Endothelial cell of umbilical vein (primary cell): ENCODE data around the gene MAPRE2.

ENCODE experiments used
- EZH2 ChIP-seq: IDR thresholded peaks from 2 replicates; pipeline ENCODE4 v1.6.1; 2012; ENCODE audit warnings: borderline replicate concordance, low read depth, mild to moderate bottlenecking, moderate library complexity, low read length, inconsistent platforms; ENCODE audit not compliant: severe bottlenecking
- FOS ChIP-seq: IDR thresholded peaks from 2 replicates; pipeline ENCODE4 v1.6.1; 2011; ENCODE audit warnings: mild to moderate bottlenecking, low read length, moderate library complexity, borderline replicate concordance; ENCODE audit not compliant: insufficient read depth
- JUN ChIP-seq: IDR thresholded peaks from 2 replicates; pipeline ENCODE4 v1.6.1; 2011; ENCODE audit warnings: borderline replicate concordance, low read depth; ENCODE audit not compliant: insufficient read length, insufficient read depth
- MAX ChIP-seq: IDR thresholded peaks from 2 replicates; pipeline ENCODE4 v1.6.1; 2011; ENCODE audit not compliant: insufficient read depth, insufficient read length
- MYC ChIP-seq: IDR thresholded peaks from one replicate; pipeline ENCODE4 v1.6.1; 2011; ENCODE audit warnings: mild to moderate bottlenecking, low read depth, low read length
- POLR2A ChIP-seq: IDR thresholded peaks from 2 replicates; pipeline ENCODE4 v1.6.1; 2012; ENCODE audit warnings: low read depth, mild to moderate bottlenecking, control low read depth, low read length
- POLR2AphosphoS5 ChIP-seq: IDR thresholded peaks from 2 replicates; pipeline ENCODE4 v1.6.1; 2012; ENCODE audit warnings: low read depth, mild to moderate bottlenecking, control low read depth, low read length, moderate library complexity; ENCODE audit not compliant: insufficient read depth
- TF ChIP-seq, protein P1 (sequence below), 2 donors: IDR thresholded peaks; 1 replicate in 1 of 2; 2 replicates in 1 of 2; pipeline ENCODE4 v1.5.1; 2011; ENCODE audit warnings: low read length in 2 of 2, mild to moderate bottlenecking in 2 of 2, moderate library complexity in 2 of 2, control low read depth in 1 of 2, inconsistent platforms in 1 of 2, low read depth in 1 of 2; ENCODE audit not compliant: insufficient read depth in 1 of 2; ENCODE audit errors: extremely low read depth in 1 of 2

DNA sequence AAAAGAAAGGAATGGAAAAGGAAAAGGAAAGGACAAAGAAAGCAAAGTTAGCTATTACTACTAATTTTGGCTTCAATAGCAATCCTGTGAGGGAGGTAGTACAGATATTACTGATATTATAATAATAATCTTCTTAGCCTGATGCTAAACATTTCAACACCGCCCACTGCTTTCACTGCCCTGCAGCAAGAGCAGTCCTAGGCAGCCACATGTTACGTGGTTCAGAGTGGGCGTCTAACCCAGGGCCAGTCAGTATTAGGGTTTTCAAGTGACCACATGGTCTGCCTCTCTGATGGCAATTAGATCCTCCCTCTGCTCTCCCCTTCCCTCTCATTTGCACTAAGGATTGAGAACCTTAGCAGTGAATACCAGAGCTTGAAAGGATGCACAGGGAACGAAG, 116.0 kb downstream of the MAPRE2 start:
- TF ChIP-seq, protein P1, sequence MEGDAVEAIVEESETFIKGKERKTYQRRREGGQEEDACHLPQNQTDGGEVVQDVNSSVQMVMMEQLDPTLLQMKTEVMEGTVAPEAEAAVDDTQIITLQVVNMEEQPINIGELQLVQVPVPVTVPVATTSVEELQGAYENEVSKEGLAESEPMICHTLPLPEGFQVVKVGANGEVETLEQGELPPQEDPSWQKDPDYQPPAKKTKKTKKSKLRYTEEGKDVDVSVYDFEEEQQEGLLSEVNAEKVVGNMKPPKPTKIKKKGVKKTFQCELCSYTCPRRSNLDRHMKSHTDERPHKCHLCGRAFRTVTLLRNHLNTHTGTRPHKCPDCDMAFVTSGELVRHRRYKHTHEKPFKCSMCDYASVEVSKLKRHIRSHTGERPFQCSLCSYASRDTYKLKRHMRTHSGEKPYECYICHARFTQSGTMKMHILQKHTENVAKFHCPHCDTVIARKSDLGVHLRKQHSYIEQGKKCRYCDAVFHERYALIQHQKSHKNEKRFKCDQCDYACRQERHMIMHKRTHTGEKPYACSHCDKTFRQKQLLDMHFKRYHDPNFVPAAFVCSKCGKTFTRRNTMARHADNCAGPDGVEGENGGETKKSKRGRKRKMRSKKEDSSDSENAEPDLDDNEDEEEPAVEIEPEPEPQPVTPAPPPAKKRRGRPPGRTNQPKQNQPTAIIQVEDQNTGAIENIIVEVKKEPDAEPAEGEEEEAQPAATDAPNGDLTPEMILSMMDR (IDR thresholded peaks at IDR 0.05; ENCODE audit: extremely low read depth in 1 of 2, insufficient read depth in 1 of 2, low read depth in 1 of 2, low read length in 2 of 2) = no peak
- no peak for TF ChIP-seq POLR2A
- TF ChIP-seq MAX = no peak
- no peak for TF ChIP-seq POLR2AphosphoS5
- TF ChIP-seq MYC = no peak
- TF ChIP-seq EZH2 = no peak
- no peak for TF ChIP-seq JUN
- TF ChIP-seq FOS = no peak
